HG03108 (cell line): ENCODE data around the gene CPD.
"Not testable (repeated sequence)": the region's sequence is repeated elsewhere in the genome, so short reads cannot be mapped to it uniquely, and the experiment has no call there.

Source experiments
- ATAC-seq: cut with Tn5 transposase; IDR thresholded peaks from one replicate; pipeline ENCODE4 v1.9.1; 2021; ENCODE audit warnings: moderate library complexity; ENCODE audit not compliant: unreplicated experiment

Gene CPD

GRCh38 chr17:30422171-30422570, 43.4 kb downstream of the CPD start:
- ATAC-seq: no peak

DNA sequence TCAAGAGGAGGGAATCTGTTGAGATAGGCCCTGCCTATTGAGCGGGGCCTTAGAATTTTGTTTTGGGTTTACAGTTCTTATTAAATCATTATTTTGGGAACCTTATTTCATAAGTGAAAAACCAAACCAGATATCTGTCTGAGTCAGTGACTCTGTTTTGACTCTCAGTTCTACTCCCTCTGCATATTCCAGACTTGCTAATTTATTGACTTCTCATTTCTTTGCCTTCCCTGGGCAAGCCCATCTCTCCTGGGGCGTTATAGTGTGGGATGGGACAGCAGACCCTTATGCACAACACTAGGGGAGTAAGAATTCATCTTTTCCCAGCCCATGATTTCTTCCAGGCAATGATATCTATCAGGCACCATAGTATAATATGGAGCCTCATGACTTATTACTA, 45.7 kb downstream of the CPD start:
- ATAC-seq: no peak

DNA sequence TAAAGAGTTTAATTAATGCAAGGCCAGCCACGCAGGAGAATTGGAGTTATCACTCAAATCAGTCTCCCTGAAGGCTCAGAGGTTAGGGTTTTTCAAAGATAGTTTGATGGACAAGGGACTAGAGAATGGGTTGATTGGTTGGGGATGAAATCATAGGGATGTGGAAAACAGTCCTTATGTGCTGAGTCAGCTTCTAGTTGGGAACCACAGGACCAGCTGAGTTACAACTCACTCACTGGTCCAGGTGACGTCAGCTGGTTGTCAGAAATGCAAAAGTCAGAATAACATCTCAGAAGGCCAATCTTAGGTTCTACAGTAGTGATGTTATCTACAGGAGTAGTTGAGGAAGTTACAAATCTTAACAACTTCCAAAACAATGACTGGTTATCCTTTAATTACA, 47.6 kb downstream of the CPD start:
- ATAC-seq: no peak

GRCh38 chr17:30427611-30428010, 48.9 kb downstream of the CPD start:
- no peak for ATAC-seq

GRCh38 chr17:30429155-30429554, 50.4 kb downstream of the CPD start:
- no peak for ATAC-seq

- no peak for ATAC-seq
Observed at GRCh38 chr17:30433514-30433913, 54.8 kb downstream of the CPD start.

- no peak for ATAC-seq
Observed at GRCh38 chr17:30436729-30437128, 58.0 kb downstream of the CPD start.

- ATAC-seq: no peak
Observed at GRCh38 chr17:30443721-30444120, 65.0 kb downstream of the CPD start.

DNA sequence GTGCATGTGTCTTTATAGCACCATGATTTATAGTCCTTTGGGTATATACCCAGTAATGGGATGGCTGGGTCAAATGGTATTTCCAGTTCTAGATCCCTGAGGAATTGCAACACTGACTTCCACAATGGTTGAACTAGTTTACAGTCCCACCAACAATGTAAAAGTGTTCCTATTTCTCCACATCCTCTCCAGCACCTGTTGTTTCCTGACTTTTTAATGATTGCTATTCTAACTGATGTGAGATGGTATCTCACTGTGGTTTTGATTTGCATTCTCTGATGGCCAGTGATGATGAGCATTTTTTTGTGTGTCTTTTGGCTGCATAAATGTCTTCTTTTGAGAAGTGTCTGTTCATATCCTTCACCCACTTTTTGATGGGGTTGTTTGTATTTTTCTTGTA, 67.9 kb downstream of the CPD start:
- ATAC-seq: not testable (repeated sequence)

DNA sequence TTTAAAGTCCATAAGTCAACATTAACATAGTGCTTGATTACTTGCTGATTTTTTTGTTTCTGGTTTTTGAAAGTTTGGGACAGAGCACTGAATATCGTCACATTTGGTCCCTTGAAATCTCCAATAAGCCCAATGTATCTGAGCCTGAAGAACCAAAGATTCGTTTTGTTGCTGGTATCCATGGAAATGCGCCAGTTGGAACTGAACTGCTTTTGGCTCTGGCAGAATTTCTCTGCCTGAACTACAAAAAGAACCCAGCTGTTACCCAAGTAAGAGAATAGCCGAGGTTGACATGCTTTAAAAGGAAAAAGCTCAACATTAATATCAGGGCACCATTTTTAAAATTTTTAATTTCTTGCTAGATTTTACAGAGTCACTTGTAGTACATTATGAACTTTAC, 70.8 kb downstream of the CPD start:
- no peak for ATAC-seq

GRCh38 chr17:30450125-30451027, 71.6 kb downstream of the CPD start:
- no peak for ATAC-seq

DNA sequence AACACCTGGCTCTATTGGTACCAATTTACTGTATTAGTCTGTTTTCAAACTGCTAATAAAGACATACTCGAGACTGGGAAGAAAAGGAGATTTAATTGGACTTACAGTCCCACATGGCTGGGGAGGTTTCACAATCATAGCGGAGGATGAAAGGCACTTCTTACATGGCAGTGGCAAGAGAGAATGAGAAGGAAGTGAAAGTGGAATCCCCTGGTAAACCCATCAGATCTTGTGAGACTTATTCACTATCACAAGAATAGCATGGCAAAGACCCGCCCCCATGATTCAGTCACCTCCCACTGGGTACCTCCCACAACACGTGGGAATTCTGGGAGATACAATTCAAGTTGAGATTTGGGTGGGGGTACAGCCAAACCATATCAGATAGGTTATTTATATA, 75.9 kb downstream of the CPD start:
- ATAC-seq: no peak

- no peak for ATAC-seq
Observed at GRCh38 chr17:30458371-30458770, 79.6 kb downstream of the CPD start.

- ATAC-seq: not testable (repeated sequence)
Observed at GRCh38 chr17:30458797-30459413, 80.2 kb downstream of the CPD start.

- ATAC-seq: no peak
Observed at GRCh38 chr17:30468465-30468864, 89.7 kb downstream of the CPD start.

GRCh38 chr17:30472238-30472890, 93.6 kb downstream of the CPD start:
- ATAC-seq: no peak

GRCh38 chr17:30475206-30475605, 96.5 kb downstream of the CPD start:
- no peak for ATAC-seq

DNA sequence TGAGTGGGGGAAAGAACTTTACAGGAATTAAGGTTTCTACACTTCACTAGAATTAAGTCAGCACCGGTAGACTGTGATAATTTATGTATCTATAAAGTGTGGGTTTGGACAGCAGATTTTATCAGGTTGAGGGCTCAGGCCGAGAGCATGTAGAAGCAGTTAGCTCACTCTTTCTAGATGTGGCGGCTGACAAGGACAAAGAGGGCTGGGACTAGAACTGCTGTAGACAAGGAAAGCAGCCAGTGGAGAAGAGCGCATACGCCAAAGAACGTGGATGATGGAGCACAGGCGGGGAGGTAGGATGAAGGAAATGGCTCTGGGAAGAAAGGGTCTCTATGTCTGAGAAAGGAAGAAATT, 98.0 kb downstream of the CPD start:
- no peak for ATAC-seq

GRCh38 chr17:30477083-30477773, 98.5 kb downstream of the CPD start, which contains the start of gene GOSR1:
Gene GOSR1 (plus strand): TSS chr17:30477408. CDS start chr17:30477434, 26 bp downstream.
- ATAC-seq: peak; percentile 97

GRCh38 chr17:30477774-30478115, 99.0 kb downstream of the CPD start:
- ATAC-seq: no peak

- no peak for ATAC-seq
Observed at GRCh38 chr17:30482555-30482954, 103.8 kb downstream of the CPD start.
